Activated CD8-positive, alpha-beta memory T cell treated with anti-CD3 and anti-CD28 coated beads for 36 hours (primary cell): ENCODE data around the gene SFT2D1. TPM values are rescaled to one million over a fixed set of nuclear protein-coding genes. Genes with fewer than 3 reads are reported as not detected.

Source experiments
- CTCF ChIA-PET: fragments of 350-600 bp; sonication (Branson Sonifier 250); formaldehyde crosslinking; loops from one replicate; lab custom pipeline; 2021; ENCODE audit warnings: antibody characterized with exemption; lab: Charles Lee
- POLR2A ChIA-PET: fragments of 350-600 bp; sonication (Branson Sonifier 250); formaldehyde crosslinking; loops from one replicate; lab custom pipeline; 2021; ENCODE audit warnings: antibody characterized with exemption; lab: Charles Lee
- total RNA-seq, 2 experiments: library from RNA; stranded (reverse); gene quantifications; one replicate each; pipeline ENCODE4 v1.2.3, GENCODE V29; 2021

SFT2D1 gene
- total RNA-seq, 2 experiments from 2014 or later = 51.6 to 51.8 TPM

GRCh38 chr6:166314454-166314853 lies 27.9 kb downstream of the SFT2D1 start:
- ChIA-PET CTCF (interaction anchor here (1.3 to 5.6 kb wide), 3 partner anchors 23 to 86 kb away, joined by 4 to 35 read pairs (median 7); partner anchors contain the start of gene SFT2D1), POLR2A (no interaction called here)

GRCh38 chr6:166313255-166314070 lies 28.9 kb downstream of the SFT2D1 start:
- ChIA-PET CTCF (interaction anchor here (0.9 to 5.6 kb wide), 10 partner anchors 13 to 100 kb away, joined by 3 to 35 read pairs (median 4); partner anchors contain the start of gene SFT2D1), POLR2A (no interaction called here)

GRCh38 chr6:166312832-166313231 lies 29.5 kb downstream of the SFT2D1 start:
- CTCF ChIA-PET = interaction anchor here (0.9 to 5.6 kb wide), 8 partner anchors 14 to 101 kb away, joined by 3 to 35 read pairs (median 4); no protein-coding TSS in a partner anchor
- POLR2A ChIA-PET = no interaction called here

- ChIA-PET CTCF (interaction anchor here (1.8 to 5.6 kb wide), 2 partner anchors 34 to 89 kb away, joined by 6 to 35 read pairs; no protein-coding TSS in a partner anchor), POLR2A (no interaction called here)
Observed at GRCh38 chr6:166310634-166311033, 31.7 kb downstream of the SFT2D1 start.

GRCh38 chr6:166309977-166310376 lies 32.4 kb downstream of the SFT2D1 start:
- ChIA-PET CTCF (interaction anchor here (1.8 to 5.6 kb wide), 2 partner anchors 34 to 90 kb away, joined by 6 to 35 read pairs; no protein-coding TSS in a partner anchor), POLR2A (no interaction called here)

GRCh38 chr6:166308769-166309589 lies 33.4 kb downstream of the SFT2D1 start:
- POLR2A ChIA-PET = no interaction called here
- CTCF ChIA-PET = interaction anchor here (0.5 to 5.6 kb wide), 3 partner anchors 33 to 91 kb away, joined by 6 to 35 read pairs (median 6); no protein-coding TSS in a partner anchor

- ChIA-PET CTCF (interaction anchor here (0.5 to 1.4 kb wide), 3 partner anchors 27 to 319 kb away, joined by 3 to 6 read pairs (median 3); partner anchors contain the start of gene RPS6KA2), POLR2A (no interaction called here)
Observed at GRCh38 chr6:166308033-166308768, 34.1 kb downstream of the SFT2D1 start, which contains the start of gene PRR18. Gene PRR18, minus strand, starts transcription at chr6:166308392. Its CDS starts 250 bp downstream, at chr6:166308142.

GRCh38 chr6:166307082-166308032 lies 35.0 kb downstream of the SFT2D1 start:
- POLR2A ChIA-PET = no interaction called here
- CTCF ChIA-PET = interaction anchor here (0.8 to 1.4 kb wide), 2 partner anchors 27 to 320 kb away, joined by 3 read pairs; partner anchors contain the start of gene RPS6KA2

- CTCF ChIA-PET = interaction anchor here (1.4 kb wide), 1 partner anchor 320 kb away, joined by 3 read pairs; the partner anchor contains the start of gene RPS6KA2
- POLR2A ChIA-PET = no interaction called here
Observed at GRCh38 chr6:166306378-166307081, 35.8 kb downstream of the SFT2D1 start.

GRCh38 chr6:166305562-166306117 lies 36.7 kb downstream of the SFT2D1 start:
- ChIA-PET POLR2A (no interaction called here), CTCF (no interaction called here)

- POLR2A ChIA-PET = no interaction called here
- CTCF ChIA-PET = no interaction called here
Observed at GRCh38 chr6:166304106-166304505, 38.2 kb downstream of the SFT2D1 start.

GRCh38 chr6:166301611-166302529 lies 40.5 kb downstream of the SFT2D1 start:
- ChIA-PET CTCF (interaction anchor here (1.2 kb wide), 1 partner anchor 99 kb away, joined by 5 read pairs; no protein-coding TSS in a partner anchor), POLR2A (no interaction called here)

- ChIA-PET POLR2A (no interaction called here), CTCF (no interaction called here)
Observed at GRCh38 chr6:166300357-166300987, 41.9 kb downstream of the SFT2D1 start.

- ChIA-PET CTCF (no interaction called here), POLR2A (no interaction called here)
Observed at GRCh38 chr6:166297606-166298005, 44.7 kb downstream of the SFT2D1 start.
